NCI-H345 (cell line): ENCODE results near the gene ITIH3.

ENCODE experiments used
- DNase-seq: peaks from one replicate; lab custom pipeline; 2025; lab: John Stamatoyannopoulos, UW

Gene ITIH3

GRCh38 chr3:52779011-52779836 lies 15.4 kb upstream of the ITIH3 start:
- no peak for DNase-seq

GRCh38 chr3:52779837-52780585 lies 14.6 kb upstream of the ITIH3 start:
- no peak for DNase-seq

- DNase-seq, result no peak
Observed at GRCh38 chr3:52781741-52782140, 12.9 kb upstream of the ITIH3 start.

GRCh38 chr3:52782412-52783210 lies 12.0 kb upstream of the ITIH3 start:
- no peak for DNase-seq

- no peak for DNase-seq
Observed at GRCh38 chr3:52783211-52783555, 11.4 kb upstream of the ITIH3 start.

- DNase-seq, result no peak
Observed at GRCh38 chr3:52784021-52784621, 10.5 kb upstream of the ITIH3 start.

- DNase-seq, result no peak
Observed at GRCh38 chr3:52784931-52785590, 9.5 kb upstream of the ITIH3 start.

- DNase-seq, result no peak
Observed at GRCh38 chr3:52786330-52787215, 8.0 kb upstream of the ITIH3 start.

GRCh38 chr3:52787246-52787645 lies 7.3 kb upstream of the ITIH3 start:
- no peak for DNase-seq

GRCh38 chr3:52787672-52788625 lies 6.6 kb upstream of the ITIH3 start:
- DNase-seq, result no peak

GRCh38 chr3:52788890-52789745 lies 5.5 kb upstream of the ITIH3 start:
- DNase-seq, result no peak

- DNase-seq, result no peak
Observed at GRCh38 chr3:52789746-52790040, 4.9 kb upstream of the ITIH3 start.

GRCh38 chr3:52790337-52790736 lies 4.3 kb upstream of the ITIH3 start:
- DNase-seq, result no peak

- DNase-seq, result no peak
Observed at GRCh38 chr3:52790741-52791140, 3.9 kb upstream of the ITIH3 start.

GRCh38 chr3:52791366-52791765 lies 3.2 kb upstream of the ITIH3 start:
- no peak for DNase-seq

- no peak for DNase-seq
Observed at GRCh38 chr3:52791928-52792327, 2.7 kb upstream of the ITIH3 start.

GRCh38 chr3:52792413-52792812 lies 2.2 kb upstream of the ITIH3 start:
- no peak for DNase-seq

GRCh38 chr3:52792961-52793695 lies 1.5 kb upstream of the ITIH3 start:
- no peak for DNase-seq
